ENCODE data around the gene NANP.
"Not testable (repeated sequence)": the region's sequence is repeated elsewhere in the genome, so short reads cannot be mapped to it uniquely, and the experiment has no call there.

NANP gene

GRCh38 chr20:25605148-25605547 is 18.7 kb downstream of the NANP start:
- TF ChIP-seq CTCF (IDR thresholded peaks at IDR 0.05; ENCODE audit: borderline replicate concordance, insufficient read depth, low read depth, low read length): no peak
- no peak overlapping the region for H3K4me3 ChIP-seq (ENCODE audit: low read depth, low read length)

- TF ChIP-seq CTCF (IDR thresholded peaks at IDR 0.05; ENCODE audit: borderline replicate concordance, insufficient read depth, low read depth, low read length): no peak
- H3K4me3 ChIP-seq (ENCODE audit: low read depth, low read length): no peak overlapping the region
Observed at GRCh38 chr20:25604611-25605010, 19.2 kb downstream of the NANP start.

GRCh38 chr20:25602914-25603309 is 20.9 kb downstream of the NANP start:
- H3K4me3 ChIP-seq (ENCODE audit: low read depth, low read length): not testable (repeated sequence)

- not testable (repeated sequence) for H3K4me3 ChIP-seq (ENCODE audit: low read depth, low read length)
Observed at GRCh38 chr20:25602191-25602913, 21.5 kb downstream of the NANP start.

- no peak for TF ChIP-seq CTCF (IDR thresholded peaks at IDR 0.05; ENCODE audit: borderline replicate concordance, insufficient read depth, low read depth, low read length)
- H3K4me3 ChIP-seq (ENCODE audit: low read depth, low read length): no peak overlapping the region
Observed at GRCh38 chr20:25601659-25602058, 22.2 kb downstream of the NANP start.

GRCh38 chr20:25600632-25601031 is 23.2 kb downstream of the NANP start:
- no peak overlapping the region for H3K4me3 ChIP-seq (ENCODE audit: low read depth, low read length)
- TF ChIP-seq CTCF (IDR thresholded peaks at IDR 0.05; ENCODE audit: borderline replicate concordance, insufficient read depth, low read depth, low read length): no peak

GRCh38 chr20:25592135-25592852 is 31.5 kb downstream of the NANP start:
- no peak for TF ChIP-seq CTCF (IDR thresholded peaks at IDR 0.05; ENCODE audit: borderline replicate concordance, insufficient read depth, low read depth, low read length)
- H3K4me3 ChIP-seq (ENCODE audit: low read depth, low read length): no peak overlapping the region

GRCh38 chr20:25590778-25591177 is 33.0 kb downstream of the NANP start:
- H3K4me3 ChIP-seq (ENCODE audit: low read depth, low read length): not testable (repeated sequence)

Measured in GM12875 (cell line).